SK-N-SH treated with all-trans-retinoic acid at 6 μM for 48 hours (cell line): ENCODE results near the gene DNAAF8.

Experiments used
- ARNTL ChIP-seq: fragments of 450-650 bp; formaldehyde crosslinking; IDR thresholded peaks from 2 replicates; pipeline ENCODE4 v1.5.0; 2020; ENCODE audit warnings: low read depth, mild to moderate bottlenecking, moderate library complexity, borderline replicate concordance
- BACH2 ChIP-seq: fragments of 250-450 bp; sonication (Bioruptor Pico); IDR thresholded peaks from 2 replicates; pipeline ENCODE4 v1.9.0; 2021; ENCODE audit warnings: mild to moderate bottlenecking, borderline replicate concordance
- CREB5 ChIP-seq: fragments of 250-450 bp; sonication (Bioruptor Pico); IDR thresholded peaks from 2 replicates; pipeline ENCODE4 v1.5.1; 2020; ENCODE audit warnings: low read depth, mild to moderate bottlenecking, moderate library complexity
- GLIS3 ChIP-seq: fragments of 250-450 bp; sonication (Bioruptor Pico); IDR thresholded peaks from 2 replicates; pipeline ENCODE4 v1.5.0; 2020; ENCODE audit warnings: mild to moderate bottlenecking, moderate library complexity
- PATZ1 ChIP-seq: fragments of 250-450 bp; sonication (Bioruptor Pico); IDR thresholded peaks from 2 replicates; pipeline ENCODE4 v1.8.0; 2020; ENCODE audit warnings: mild to moderate bottlenecking, moderate library complexity, borderline replicate concordance
- POU6F1 ChIP-seq: fragments of 250-450 bp; sonication (Bioruptor Pico); IDR thresholded peaks from 2 replicates; pipeline ENCODE4 v1.8.0; 2021; ENCODE audit warnings: low read depth, mild to moderate bottlenecking, moderate library complexity, borderline replicate concordance
- PPARA ChIP-seq: fragments of 250-450 bp; sonication (Bioruptor Pico); IDR thresholded peaks from 2 replicates; pipeline ENCODE4 v1.5.0; 2020; ENCODE audit warnings: mild to moderate bottlenecking, borderline replicate concordance
- RARB ChIP-seq: fragments of 250-450 bp; sonication (Bioruptor Pico); IDR thresholded peaks from 2 replicates; pipeline ENCODE4 v1.8.0; 2021; ENCODE audit warnings: mild to moderate bottlenecking, moderate library complexity
- ZFP3 ChIP-seq: fragments of 250-450 bp; sonication (Bioruptor Pico); IDR thresholded peaks from 2 replicates; pipeline ENCODE4 v1.5.0; 2020; ENCODE audit warnings: mild to moderate bottlenecking, moderate library complexity
- ZFP30 ChIP-seq: fragments of 450-650 bp; formaldehyde crosslinking; IDR thresholded peaks from 2 replicates; pipeline ENCODE4 v1.5.0; 2022; ENCODE audit warnings: mild to moderate bottlenecking, moderate library complexity

DNA sequence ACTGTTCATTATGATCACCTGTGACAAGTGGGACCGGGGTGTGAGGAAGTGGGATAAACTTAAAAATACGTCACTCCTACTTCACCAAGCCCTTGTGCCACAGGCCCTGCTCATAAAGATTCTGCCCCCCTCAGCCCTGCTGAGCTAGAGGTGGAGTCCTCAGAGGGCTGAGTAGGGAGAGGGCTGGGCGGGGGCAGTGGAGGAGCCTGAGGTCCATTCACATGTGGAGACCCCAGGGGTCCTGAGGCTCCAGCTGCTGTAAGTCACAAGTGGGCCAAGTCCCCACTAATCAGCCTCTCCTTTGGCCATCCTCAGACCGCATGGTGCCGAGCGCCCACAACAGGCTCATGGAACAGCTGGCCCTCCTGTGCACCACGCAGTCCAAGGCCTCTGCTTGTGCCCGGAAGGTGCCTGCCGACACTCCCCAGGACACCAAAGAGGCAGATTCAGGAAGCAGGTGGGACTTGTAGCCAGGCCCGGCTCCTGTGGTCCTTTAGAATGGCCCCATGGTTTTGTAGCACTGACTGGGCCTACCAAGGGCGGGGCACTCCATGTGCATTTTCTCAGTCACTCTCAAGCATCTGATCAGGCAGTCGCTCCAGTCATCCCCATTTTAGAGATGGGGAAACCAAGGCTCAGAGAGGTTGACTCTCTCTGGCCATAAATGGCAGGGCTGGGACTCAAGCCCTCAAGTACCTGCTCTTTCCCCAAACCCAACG lies 10.4 kb downstream of the DNAAF8 start:
- TF ChIP-seq PATZ1 (CRISPR knock-in tag) (no peak), PPARA (CRISPR knock-in tag) (no peak), ZFP3 (CRISPR knock-in tag) (no peak), RARB (no peak), CREB5 (CRISPR knock-in tag) (no peak), ZFP30 (no peak), ARNTL (CRISPR knock-in tag) (no peak), BACH2 (CRISPR knock-in tag) (no peak), GLIS3 (CRISPR knock-in tag) (no peak), POU6F1 (CRISPR knock-in tag) (no peak)
